ENCODE measurements around the gene BICD2.
A peak's percentile ranks its signal among the peaks of the same experiment; 100 is the strongest.

The BICD2 gene

GRCh38 chr9:92763721-92764380 lies 782 bp downstream of the BICD2 start:
- no peak for TF ChIP-seq CTCF (IDR thresholded peaks at IDR 0.05; ENCODE audit: low read depth, low read length)
- no peak for DNase-seq (ENCODE audit: low read depth, low spot score)
- in situ Hi-C loops (cut with HindIII; ENCODE audit: low sequenced_read_pairs), result no loop called here
- H3K4me3 ChIP-seq (ENCODE audit: low read depth, low read length), result peak overlapping the region; percentile 83

- in situ Hi-C loops (cut with HindIII; ENCODE audit: low sequenced_read_pairs), result no loop called here
- peak overlapping the region; percentile 83 for H3K4me3 ChIP-seq (ENCODE audit: low read depth, low read length)
- no peak for DNase-seq (ENCODE audit: low read depth, low spot score)
- no peak for TF ChIP-seq CTCF (IDR thresholded peaks at IDR 0.05; ENCODE audit: low read depth, low read length)
Measured at GRCh38 chr9:92762781-92763708, 1.6 kb downstream of the BICD2 start.

DNA sequence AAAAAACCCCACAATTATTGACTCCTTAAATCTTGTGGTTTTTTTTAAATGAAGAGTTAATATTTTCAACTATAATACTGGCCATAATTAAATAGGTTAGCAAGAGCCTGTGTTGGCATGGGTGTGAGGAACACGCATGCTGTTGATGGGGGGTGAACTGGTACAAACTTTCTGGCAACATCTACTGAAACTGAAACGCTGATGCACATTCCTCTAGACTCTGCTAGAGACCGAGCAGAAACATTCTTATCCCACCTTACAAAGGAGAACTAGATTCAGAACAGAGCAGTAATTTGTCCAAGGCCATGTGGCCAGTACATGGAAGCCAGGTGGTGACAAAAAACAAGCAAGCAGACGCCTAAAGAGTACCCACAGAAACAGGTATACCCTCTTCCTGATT lies 2.4 kb downstream of the BICD2 start:
- in situ Hi-C loops (cut with HindIII; ENCODE audit: low sequenced_read_pairs), result no loop called here
- no peak for DNase-seq (ENCODE audit: low read depth, low spot score)
- no peak overlapping the region for H3K4me3 ChIP-seq (ENCODE audit: low read depth, low read length)
- TF ChIP-seq CTCF (IDR thresholded peaks at IDR 0.05; ENCODE audit: low read depth, low read length), result no peak

DNA sequence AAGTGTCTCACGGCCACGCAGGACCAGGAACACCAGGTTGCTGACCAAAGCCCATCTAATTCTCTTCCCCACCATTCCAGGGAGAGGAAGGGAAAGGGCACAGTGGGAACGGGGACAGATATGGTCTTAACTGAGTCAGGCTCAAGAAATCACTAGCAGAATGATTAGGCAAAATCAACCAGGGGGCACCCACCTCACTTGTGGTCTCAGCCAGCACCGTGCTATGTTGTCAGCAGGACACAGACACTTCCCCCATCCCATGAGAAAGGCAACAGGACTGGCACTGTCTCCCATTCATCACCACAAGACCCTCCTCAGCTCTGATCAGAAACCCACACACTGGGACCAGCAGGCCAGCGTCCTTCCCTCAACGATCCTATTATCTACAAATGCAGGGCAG lies 2.9 kb downstream of the BICD2 start:
- DNase-seq (ENCODE audit: low read depth, low spot score), result no peak
- TF ChIP-seq CTCF (IDR thresholded peaks at IDR 0.05; ENCODE audit: low read depth, low read length), result no peak
- in situ Hi-C loops (cut with HindIII; ENCODE audit: low sequenced_read_pairs), result no loop called here
- H3K4me3 ChIP-seq (ENCODE audit: low read depth, low read length), result no peak overlapping the region

- H3K4me3 ChIP-seq (ENCODE audit: low read depth, low read length), result no peak overlapping the region
- no peak for TF ChIP-seq CTCF (IDR thresholded peaks at IDR 0.05; ENCODE audit: low read depth, low read length)
- DNase-seq (ENCODE audit: low read depth, low spot score), result no peak
- in situ Hi-C loops (cut with HindIII; ENCODE audit: low sequenced_read_pairs), result no loop called here
Measured at GRCh38 chr9:92760494-92760893, 4.1 kb downstream of the BICD2 start.

- in situ Hi-C loops (cut with HindIII; ENCODE audit: low sequenced_read_pairs), result no loop called here
- TF ChIP-seq CTCF (IDR thresholded peaks at IDR 0.05; ENCODE audit: low read depth, low read length), result no peak
- DNase-seq (ENCODE audit: low read depth, low spot score), result no peak
- no peak overlapping the region for H3K4me3 ChIP-seq (ENCODE audit: low read depth, low read length)
Measured at GRCh38 chr9:92760070-92760469, 4.6 kb downstream of the BICD2 start.

Measured in astrocyte of the spinal cord (primary cell).